GM19238 (cell line): Measurements from ENCODE around the gene CELF2.

Source experiments
- DNase-seq: peaks from one replicate; pipeline ENCODE4 v3.0.0; 2011; ENCODE audit warnings: low spot score; ENCODE audit not compliant: insufficient read length

CELF2 gene

DNA sequence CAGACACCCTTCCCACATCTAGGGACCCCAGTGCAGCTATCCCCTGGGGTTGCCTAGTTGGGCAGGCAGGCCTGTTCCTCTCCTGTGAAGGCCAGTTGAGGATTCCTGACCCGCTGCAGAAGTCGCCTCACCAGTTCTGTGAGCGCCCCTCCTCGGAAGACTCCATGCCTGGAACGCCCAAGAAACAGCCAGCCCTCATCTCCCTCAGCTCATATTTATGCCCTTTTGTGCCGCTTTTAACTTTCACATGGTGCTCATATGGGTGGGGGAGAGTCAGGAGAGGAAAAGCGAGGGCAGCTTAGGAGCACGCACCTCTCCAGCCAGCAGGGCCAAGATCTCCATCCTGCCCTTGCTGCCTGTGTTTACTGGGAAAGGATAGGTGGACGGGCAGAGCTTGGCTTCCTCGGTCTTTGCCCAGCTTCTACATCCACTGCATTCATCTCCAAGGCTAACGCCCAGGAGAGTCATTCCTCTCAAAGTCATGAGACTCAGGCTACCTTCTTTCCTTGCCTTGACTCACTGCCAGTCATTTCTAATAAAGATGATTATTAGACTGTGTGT lies 307.2 kb downstream of the CELF2 start:
- no peak for DNase-seq

DNA sequence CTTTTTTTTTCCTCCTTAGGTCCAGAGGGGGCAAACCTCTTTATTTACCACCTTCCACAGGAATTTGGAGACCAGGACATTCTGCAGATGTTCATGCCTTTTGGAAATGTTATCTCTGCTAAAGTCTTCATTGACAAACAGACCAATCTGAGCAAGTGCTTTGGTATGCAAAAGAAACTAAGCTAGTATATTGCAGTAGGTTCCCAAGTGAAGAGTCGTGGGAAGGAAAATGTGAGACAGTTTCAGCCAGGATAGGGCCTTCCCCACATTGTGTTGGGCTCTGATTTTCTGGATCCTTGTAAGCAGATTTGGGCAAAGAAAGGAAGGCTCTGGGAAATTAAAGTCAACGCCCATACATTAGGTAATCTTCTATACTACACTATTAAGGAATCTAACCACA lies 308.1 kb downstream of the CELF2 start:
- DNase-seq = no peak

DNA sequence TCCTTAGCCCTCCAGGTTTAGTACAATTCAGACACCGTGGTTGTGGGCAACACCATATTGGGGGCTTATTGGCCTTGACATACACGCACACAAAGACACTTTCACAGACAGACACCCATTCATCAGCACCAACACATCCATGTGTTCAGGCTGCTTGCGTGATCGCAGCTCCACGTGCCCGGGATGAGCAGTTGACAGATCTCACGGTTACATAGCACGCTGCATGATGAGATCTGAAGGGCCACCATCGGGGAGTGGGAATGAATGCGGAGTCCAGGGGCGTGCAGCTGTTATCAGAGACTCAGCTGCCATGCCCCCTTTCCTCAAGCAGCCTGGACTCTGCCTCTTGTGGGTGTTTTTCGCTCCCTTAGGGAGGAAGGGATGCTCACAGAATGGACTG lies 308.6 kb downstream of the CELF2 start:
- DNase-seq = no peak

DNA sequence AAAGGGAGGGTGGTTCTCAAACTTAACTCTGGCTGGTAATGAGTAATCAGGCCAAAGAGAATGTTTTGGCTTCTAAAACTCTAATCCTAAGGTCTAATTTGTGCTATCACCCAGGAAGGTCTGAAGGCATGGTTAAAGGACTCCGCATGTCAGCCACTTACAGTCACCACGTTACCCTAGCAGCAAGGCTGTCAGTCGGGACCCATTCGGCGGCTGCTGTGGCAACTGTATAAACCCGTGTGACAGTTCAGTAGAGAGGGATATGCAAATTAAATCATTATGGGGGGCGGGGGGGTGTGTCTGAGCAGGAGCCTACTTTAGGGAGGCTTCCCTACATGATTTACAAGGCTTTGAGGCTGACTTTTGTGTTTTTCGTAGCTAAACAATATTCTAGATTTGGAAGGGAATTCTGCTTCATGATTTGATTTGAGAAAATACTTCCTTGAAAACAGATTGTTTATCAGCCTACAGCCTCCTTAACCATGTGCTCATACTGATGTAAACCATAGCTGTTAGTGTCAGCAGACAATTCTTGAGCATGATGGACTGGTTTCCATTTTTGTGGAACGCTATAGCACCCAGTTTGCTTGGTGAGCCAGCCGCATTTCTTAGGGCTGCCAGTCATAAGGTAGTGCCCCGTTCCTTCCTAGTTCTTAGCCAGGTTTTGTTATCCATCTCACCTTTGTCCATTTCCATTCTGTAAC lies 309.4 kb downstream of the CELF2 start:
- no peak for DNase-seq

DNA sequence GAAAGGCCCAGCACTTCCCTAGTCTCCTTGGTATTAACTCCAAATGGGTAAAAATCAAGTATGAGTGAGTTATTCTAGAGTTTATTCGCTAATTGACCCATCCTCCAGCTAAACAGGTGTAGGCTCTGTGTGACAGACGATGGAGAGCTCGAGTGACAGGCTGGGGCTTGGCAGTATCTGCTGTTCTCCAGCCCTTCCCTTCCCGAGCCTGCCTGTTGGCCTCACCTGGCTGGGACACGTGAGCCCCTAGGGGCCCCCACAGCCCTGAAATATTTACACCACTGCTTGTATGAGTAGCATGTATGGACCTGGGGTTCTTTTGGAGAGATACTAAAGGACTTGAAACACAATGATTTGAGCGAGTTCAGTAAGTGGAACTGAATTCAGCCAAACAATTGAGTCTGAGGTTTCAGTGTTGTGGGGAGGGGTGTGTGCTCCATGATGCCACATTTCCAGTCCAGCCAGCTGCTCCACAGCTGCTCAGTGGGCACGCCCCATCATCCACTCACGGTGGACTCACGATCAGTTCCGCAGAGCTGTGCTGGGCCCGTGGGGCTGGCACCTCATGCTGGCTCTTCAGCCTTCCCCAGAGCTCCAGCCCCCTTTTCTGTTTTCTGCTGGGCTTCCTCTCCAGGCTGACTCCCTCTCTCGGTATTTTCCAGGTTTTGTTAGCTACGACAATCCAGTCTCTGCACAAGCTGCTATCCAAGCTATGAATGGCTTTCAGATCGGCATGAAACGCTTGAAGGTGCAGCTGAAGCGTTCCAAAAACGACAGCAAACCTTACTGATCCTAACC lies 310.8 kb downstream of the CELF2 start:
- DNase-seq = no peak

DNA sequence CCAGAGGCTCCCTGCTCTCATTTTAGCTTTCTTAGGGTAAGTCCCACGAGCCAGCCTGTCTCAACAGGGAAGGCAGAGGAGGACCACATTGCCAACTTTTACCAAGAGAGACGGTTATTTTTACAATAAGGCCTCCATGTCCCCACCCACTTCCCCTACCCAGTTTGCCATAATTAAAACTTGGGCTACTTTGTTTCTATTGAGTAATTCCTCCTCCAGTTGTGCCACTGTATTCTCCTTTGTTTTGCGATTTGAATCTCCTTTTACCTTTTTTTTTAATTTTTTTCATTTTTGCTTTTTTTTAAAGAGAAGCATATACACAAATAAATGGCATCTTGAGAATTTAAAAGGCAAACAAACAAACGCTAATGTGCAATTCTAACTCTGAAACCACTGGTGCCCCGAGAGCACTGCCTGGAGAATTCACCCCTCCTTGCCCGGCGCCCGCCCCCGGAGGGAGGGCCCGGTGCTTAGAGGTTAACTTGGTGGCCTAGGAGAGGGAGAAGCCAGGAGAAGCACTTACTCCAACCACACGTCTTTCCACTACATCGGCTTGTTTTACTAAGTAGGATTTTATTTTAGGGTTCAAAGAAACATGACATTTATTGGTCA lies 311.5 kb downstream of the CELF2 start:
- no peak for DNase-seq

DNA sequence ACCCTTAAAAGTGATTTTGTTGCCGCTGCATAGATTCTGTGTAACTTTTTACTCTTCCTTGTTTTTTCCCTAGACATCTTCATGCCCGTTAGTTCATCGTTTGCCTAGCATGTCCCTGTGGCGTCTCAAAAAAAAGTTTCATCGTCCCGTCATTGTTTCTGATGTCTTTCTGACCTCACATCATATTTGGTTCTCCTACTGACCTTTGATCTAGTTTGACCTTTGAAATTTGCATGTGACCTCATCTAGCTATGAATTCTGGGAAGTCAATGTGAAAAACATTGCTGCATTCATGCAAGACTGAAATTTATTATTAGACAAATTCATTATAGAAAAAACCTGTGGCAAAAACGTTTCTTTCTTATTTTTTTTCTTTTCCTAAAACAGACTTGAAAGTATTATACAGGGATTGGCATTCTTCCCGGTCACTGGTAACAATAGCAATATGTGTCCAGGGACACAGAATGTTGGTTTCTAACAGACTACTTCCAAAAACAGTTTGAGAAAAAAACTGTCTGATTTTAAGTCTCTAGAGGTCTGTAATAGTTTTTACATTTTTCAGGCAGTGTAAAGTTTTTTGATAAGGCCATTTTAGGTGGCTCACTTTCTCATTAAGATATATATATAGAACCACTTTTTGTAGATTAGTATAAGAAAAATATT lies 312.8 kb downstream of the CELF2 start:
- no peak for DNase-seq

DNA sequence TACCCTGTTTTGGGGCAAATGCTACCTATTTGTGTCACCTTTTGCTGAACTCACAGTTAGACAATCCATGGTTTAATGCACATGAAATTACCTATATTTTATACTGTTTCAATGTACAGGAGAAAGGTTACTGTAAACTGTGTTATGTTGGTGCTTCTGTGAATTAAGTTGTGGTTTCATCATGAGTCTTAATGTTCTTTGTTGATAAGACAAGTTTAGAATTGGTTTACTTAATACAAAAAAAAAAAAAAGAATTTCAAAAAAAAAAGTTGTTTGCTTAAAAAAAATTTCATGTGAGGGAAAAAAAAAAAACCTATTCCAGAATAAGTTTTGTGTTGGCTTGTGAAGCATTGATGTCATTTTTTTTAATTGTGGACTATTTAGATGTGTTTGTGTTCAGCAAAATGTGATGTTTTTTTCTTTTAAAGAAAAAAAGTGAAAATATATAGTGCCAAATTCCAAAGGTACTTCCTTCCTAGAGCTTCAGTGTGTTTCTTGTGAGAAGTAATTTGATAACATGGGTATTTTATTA lies 313.4 kb downstream of the CELF2 start:
- DNase-seq = no peak

DNA sequence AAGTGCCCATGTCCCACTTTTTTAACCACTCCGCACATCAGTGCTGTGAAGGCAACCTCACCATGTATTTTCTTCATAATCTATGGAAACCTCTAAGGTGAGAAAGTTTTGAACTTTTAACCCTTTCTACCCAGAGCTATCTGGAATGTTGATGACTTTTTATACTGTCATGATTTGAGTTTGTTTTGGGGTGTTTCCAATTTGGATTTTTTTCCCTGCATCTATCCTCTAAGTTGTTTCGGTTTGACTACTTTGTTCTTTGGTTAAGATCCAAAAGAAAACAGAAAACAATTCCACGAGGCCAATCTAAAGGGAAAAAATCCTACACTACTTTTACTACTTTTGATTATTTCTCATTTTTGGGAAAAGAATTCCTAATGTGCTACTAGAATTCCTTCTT lies 314.1 kb downstream of the CELF2 start:
- DNase-seq = no peak

DNA sequence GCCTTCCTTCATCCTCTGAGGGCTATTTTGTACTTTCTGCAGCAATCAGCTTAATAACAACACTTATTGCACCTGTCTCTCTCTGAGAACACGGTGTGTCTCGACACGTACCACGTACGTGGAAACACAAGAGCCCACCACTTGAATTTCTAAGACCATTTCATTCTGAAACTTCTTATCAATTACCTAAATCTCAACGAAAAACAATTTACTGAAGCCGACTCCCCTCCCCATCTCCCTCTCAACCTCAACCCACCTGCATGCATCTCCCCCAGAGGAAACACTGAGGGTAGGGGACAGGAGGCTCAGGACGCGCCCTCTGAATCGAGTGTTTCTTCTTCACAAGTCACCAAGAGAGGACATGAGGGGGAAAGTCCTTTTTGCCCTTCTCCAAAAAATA lies 315.2 kb downstream of the CELF2 start:
- DNase-seq = no peak

DNA sequence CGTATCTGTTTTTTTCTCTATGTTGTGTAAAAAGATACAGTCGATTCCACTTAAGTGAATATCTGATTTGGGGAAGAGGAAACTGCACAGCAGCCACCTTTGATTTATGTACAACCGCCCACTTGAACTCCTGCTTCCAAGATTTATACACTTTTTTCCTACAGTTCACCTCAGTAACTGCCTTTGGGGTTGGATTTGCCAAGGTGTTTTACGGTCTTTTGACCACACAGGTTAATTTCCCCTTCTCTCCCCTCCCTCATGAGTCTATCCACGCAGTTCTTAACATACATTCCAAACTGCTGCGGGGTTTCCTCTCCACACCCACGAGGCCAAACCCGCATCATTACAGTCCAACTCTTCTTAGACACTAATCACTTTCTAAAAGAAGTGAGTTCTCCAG lies 316.8 kb downstream of the CELF2 start:
- DNase-seq = no peak

DNA sequence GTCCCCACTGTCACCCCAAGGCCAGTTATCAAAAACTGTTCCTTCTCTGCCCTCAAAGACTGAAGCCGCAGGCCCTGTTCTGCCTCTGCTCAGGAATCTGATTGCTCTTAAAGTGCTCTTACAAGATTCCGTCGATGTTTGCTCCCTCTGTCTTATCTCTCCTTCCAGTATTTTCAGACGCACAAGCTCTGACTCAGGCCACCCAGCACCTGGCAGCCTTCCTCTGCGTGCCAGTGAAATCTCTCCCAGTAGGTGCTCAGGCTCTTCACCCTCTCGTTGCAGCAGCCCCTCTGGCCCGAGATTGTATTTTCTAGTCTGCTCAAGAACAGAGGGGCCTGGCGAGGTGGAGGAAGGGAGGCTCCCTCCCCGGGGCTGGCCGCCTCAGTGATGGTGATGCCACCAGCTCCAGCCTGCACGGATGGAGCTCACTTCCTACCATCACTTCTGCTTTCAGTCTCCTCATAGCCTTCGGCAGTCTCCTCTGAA lies 317.5 kb downstream of the CELF2 start:
- no peak for DNase-seq

DNA sequence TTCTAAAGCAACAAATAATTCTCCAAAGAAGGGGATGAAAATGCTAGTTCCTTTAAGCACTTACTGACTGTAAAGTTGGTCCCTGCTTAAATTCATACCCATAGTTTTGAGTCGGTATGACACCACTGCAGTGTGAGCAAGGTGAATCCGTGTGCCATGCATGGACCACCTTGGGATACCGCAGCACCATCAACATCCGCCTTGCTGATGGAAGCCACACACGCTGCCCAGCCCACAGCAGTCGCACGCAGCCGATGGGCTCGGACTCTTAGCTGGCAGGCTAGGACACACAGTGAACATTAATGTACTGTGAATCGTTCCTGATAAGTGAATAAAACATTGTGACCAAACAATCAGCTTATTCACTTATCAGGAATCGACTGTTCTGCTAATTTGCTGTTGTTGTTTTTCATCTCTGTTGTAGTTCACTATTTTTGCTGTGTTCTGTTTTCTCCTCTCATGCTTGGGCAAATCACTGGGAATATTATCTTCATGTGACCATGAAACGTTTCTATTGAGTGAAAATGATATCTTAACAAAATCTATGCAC lies 318.3 kb downstream of the CELF2 start:
- no peak for DNase-seq

DNA sequence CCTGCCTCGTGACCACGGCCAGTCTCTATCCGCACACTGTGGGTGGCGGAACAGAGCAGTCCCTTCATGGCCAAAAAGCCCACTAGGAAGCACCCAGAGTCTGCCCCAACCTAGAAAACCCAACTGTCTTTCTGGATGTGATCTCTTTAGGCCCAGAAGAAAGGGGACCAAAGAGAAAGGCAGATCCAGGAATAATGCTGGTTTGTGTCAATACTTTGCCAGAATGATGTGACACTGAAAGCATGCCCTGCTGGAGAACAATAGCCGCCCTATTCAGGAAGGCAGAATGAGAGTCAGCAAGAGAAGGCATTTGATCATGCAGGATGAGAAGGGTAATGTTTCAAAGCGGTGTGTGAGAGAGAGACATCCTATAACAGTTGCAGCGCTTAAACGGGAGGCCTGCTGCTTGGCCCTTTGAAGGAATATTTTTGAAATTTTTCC lies 319.1 kb downstream of the CELF2 start:
- no peak for DNase-seq

DNA sequence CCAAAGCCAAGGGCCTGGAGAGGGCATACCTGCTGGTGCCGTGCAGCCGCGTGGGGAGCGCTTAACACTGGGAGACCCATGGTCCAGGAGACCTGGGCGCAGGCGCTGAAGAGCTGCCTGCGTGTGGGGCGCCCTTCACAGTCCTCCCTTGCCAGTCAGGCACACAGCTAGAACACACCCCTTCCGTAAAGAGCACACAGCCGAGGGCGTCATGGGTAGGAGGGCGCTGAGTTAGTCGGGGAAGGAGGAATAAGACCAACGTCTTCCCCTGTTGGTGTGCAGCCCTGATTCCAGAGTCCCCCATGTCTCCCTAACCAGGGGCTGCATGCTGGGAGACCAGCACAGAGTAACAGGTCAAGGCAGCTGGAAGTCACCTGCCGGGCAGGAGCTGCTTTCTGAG lies 319.8 kb downstream of the CELF2 start:
- no peak for DNase-seq

DNA sequence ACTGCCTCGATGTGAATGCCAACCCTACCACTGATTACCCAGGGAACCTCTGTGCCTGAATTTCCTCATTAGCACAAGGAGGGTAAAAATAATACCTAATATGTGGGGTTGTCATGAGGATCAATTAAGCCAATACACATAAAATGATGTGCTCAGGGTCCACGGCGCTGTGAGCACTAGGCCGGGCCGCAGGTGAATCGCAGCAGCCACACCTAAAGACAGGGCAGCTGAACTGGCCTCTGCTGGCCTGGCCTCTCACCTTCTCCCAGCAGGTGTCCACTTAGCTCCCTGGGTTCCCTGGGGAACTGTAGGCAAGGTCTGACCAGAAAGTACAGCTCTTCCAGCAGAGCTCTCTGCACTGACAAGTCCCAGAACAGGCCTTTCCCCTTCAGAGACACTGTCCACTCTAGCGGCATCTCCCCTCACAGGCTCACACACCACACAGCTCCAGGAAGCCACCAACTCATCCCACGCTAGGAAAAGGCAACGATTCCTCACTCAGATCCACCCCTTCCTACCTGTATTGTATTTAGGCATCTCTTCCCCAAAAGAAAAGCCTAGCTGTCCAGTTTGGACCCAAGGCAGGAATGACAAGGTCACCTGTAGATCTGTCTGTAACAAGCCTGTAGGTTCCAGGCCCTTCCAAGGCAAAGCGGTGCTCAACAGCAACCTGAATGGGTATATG lies 320.6 kb downstream of the CELF2 start:
- no peak for DNase-seq

DNA sequence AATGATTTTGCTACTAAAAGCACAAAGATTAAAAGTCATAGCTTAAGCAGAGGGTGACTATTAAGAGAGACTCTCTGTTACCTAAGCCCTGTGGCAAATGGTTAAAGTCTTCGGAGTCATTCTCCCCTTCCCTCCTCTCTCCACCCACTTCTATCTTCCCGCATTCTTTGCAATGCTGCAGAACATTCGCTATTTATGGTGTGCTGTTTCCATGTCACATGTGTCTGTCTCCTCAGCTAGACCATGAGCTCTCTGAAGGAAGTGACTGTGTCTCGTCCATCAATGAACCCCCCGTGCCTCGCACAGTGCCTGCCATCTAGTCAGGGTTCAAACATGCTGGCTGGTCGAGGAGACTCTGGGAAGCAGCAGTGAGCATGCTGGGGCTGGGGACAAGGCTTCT lies 321.3 kb downstream of the CELF2 start:
- DNase-seq = no peak

DNA sequence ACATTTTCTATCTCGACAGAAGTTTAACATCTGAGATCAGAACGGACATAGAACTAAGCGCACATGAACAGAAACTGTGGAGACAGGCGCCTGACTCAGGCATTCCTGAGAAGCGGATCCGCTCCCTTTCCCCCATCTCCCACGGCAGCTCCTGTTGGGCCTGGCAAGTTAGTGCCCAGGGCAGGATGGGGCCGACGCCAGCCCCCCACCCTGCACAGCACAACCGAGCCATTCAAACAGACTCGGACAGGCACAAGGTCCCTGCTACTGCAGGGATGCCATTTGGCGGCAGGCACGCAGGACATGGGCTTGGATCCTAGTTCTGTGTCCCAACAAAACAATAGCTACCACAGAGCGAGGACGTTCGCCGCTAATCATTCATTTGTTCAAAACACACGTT lies 322.0 kb downstream of the CELF2 start:
- DNase-seq = no peak

DNA sequence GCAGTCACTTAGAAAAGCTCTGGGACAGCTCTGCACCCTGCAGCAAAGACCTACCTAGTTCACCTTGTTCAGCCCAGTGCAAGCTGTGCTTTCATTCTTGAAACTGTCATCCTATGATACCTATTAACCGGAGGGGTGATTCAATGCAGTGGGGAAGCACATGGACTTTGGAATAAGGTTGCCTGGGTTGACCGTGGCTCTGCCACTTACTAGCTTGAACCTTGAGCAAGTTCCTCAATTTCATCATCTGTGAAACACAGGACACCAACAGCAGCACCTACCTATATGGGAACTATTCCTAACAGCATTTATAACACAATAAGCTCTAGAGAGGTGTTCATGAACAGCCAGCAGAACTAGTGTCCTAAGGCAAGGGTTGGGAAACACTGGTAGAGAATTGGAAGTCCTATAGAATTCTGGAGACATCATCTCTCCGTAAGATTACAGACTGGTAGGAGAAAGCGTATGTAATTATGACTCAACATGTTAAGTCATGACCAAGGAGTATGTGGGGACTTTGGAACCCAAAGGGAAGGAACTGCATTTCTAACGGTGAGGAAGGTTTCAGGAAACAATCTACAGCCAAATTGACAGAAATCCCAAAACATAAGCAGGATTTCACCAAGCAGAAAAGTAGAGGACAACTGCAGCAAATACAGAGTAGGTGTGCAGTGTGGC lies 323.8 kb downstream of the CELF2 start:
- no peak for DNase-seq

DNA sequence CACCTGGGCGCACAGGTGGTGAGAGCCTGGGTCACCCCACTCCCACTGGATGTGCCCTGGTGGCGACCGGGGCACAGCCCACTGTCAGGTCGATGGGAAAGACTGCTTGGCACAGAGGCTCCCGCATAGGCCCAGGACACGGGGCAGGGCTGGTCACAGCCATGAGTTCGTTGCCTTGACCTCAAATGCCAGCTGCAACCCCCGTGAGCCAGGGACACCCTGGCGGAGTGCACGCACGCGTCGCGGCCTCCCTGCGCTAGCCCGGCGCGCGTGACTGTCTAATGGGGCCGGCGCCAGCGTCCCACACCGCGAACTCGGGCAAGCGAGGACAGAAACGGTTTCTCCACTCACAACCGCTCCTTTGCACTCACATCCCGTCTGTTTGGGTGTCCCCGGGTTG lies 326.4 kb downstream of the CELF2 start:
- DNase-seq = no peak
